GM10266 (cell line): ENCODE measurements around the gene MLYCD.
A peak's percentile ranks its signal among the peaks of the same experiment; 100 is the strongest.

Source experiments
- DNase-seq: peaks from one replicate; pipeline ENCODE4 v3.0.0; 2012; ENCODE audit errors: extremely low spot score
- CTCF ChIP-seq: IDR thresholded peaks from 2 replicates; pipeline ENCODE4 v1.5.1; 2012; ENCODE audit warnings: mild to moderate bottlenecking, low read depth; ENCODE audit not compliant: control insufficient read depth, insufficient read depth; ENCODE audit errors: missing control alignments

MLYCD gene

GRCh38 chr16:83925095-83925905 lies 26.4 kb downstream of the MLYCD start:
- TF ChIP-seq CTCF = no peak
- no peak for DNase-seq

GRCh38 chr16:83925957-83926725 lies 27.2 kb downstream of the MLYCD start:
- DNase-seq = no peak
- no peak for TF ChIP-seq CTCF

GRCh38 chr16:83926726-83927397 lies 27.9 kb downstream of the MLYCD start:
- peak; percentile 91 for TF ChIP-seq CTCF
- DNase-seq = peak; percentile 85

GRCh38 chr16:83928341-83929055 lies 29.6 kb downstream of the MLYCD start:
- no peak for DNase-seq
- no peak for TF ChIP-seq CTCF

GRCh38 chr16:83929811-83930555 lies 31.1 kb downstream of the MLYCD start:
- TF ChIP-seq CTCF = no peak
- no peak for DNase-seq

- TF ChIP-seq CTCF = no peak
- DNase-seq = no peak
Observed at GRCh38 chr16:83930730-83931500, 32.0 kb downstream of the MLYCD start.
